HepG2 (cell line): ENCODE results near the gene RAB34. TPM values are rescaled to one million over a fixed set of nuclear protein-coding genes. Genes with fewer than 3 reads are reported as not detected.

ENCODE experiments used
- ATM ChIP-seq: fragments of 450-650 bp; IDR thresholded peaks from 2 replicates; pipeline ENCODE4 v1.7.1; 2017; ENCODE audit warnings: mild to moderate bottlenecking, borderline replicate concordance
- CEBPB ChIP-seq: IDR thresholded peaks from 2 replicates; pipeline ENCODE4 v1.6.1; 2011; ENCODE audit warnings: low read depth, low read length, improper control_type of control experiment, borderline replicate concordance
- GTF3A ChIP-seq: sonication (generic); formaldehyde crosslinking; conservative IDR thresholded peaks from 2 replicates; pipeline ENCODE4 v1.4.0; 2020; ENCODE audit warnings: mild to moderate bottlenecking, missing genetic modification reagents
- HOXD1 ChIP-seq: sonication (generic); formaldehyde crosslinking; IDR thresholded peaks from 2 replicates; pipeline ENCODE4 v1.5.0; 2020; ENCODE audit warnings: missing genetic modification reagents
- KLF12 ChIP-seq: sonication (generic); formaldehyde crosslinking; IDR thresholded peaks from 2 replicates; pipeline ENCODE4 v1.4.0; 2020; ENCODE audit warnings: missing genetic modification reagents, borderline replicate concordance
- NFATC3 ChIP-seq: sonication (generic); formaldehyde crosslinking; IDR thresholded peaks from 2 replicates; pipeline ENCODE4 v1.5.1; 2020; ENCODE audit warnings: mild to moderate bottlenecking, missing genetic modification reagents
- SALL1 ChIP-seq: sonication (generic); formaldehyde crosslinking; IDR thresholded peaks from 2 replicates; pipeline ENCODE4 v1.8.0; 2022; ENCODE audit warnings: mild to moderate bottlenecking, missing genetic modification reagents
- SRSF9 ChIP-seq: fragments of 200-400 bp; formaldehyde crosslinking; IDR thresholded peaks from 2 replicates; pipeline ENCODE4 v1.6.1; 2018; ENCODE audit warnings: borderline replicate concordance, mild to moderate bottlenecking, low read depth, low read length; ENCODE audit not compliant: insufficient read depth, poor library complexity, severe bottlenecking
- TMF1 ChIP-seq: sonication (generic); formaldehyde crosslinking; IDR thresholded peaks from 2 replicates; pipeline ENCODE4 v1.8.1; 2022; ENCODE audit warnings: low read depth, missing genetic modification reagents
- ZNF24 ChIP-seq: fragments of 450-650 bp; IDR thresholded peaks from 2 replicates; pipeline ENCODE4 v1.6.1; 2017; ENCODE audit warnings: antibody characterized with exemption, mild to moderate bottlenecking
- ZNF263 ChIP-seq: sonication (generic); formaldehyde crosslinking; IDR thresholded peaks from 2 replicates; pipeline ENCODE4 v1.4.0; 2020; ENCODE audit warnings: missing genetic modification reagents
- ZNF3 ChIP-seq: IDR thresholded peaks from 2 replicates; pipeline ENCODE4 v1.7.0; 2017; ENCODE audit warnings: inconsistent platforms
- ZNF367 ChIP-seq: sonication (generic); formaldehyde crosslinking; IDR thresholded peaks from 2 replicates; pipeline ENCODE4 v1.4.0; 2020; ENCODE audit warnings: missing genetic modification reagents, borderline replicate concordance
- ZNF530 ChIP-seq: sonication (generic); formaldehyde crosslinking; IDR thresholded peaks from 2 replicates; pipeline ENCODE4 v1.5.0; 2020; ENCODE audit warnings: low read depth, mild to moderate bottlenecking, missing genetic modification reagents
- ZNF709 ChIP-seq: sonication (generic); formaldehyde crosslinking; IDR thresholded peaks from 2 replicates; pipeline ENCODE4 v1.5.0; 2020; ENCODE audit warnings: mild to moderate bottlenecking, missing genetic modification reagents
- ZNF746 ChIP-seq: sonication (generic); formaldehyde crosslinking; IDR thresholded peaks from 2 replicates; pipeline ENCODE4 v1.8.0; 2022; ENCODE audit warnings: mild to moderate bottlenecking, missing genetic modification reagents
- ZNF782 ChIP-seq: sonication (generic); formaldehyde crosslinking; IDR thresholded peaks from 2 replicates; pipeline ENCODE4 v1.4.0; 2020; ENCODE audit warnings: missing genetic modification reagents, mild to moderate bottlenecking, borderline replicate concordance
- polyA plus RNA-seq, 8 experiments: library from polyadenylated mRNA; depleted of rRNA in 3 of 8; stranded (reverse) in 7 of 8; unstranded in 1 of 8; fragments of >200 nt; fragmentation: Illumina TruSeq in 4 of 8; extraction: Trizol in 4 of 8; gene quantifications; 2 replicates each; pipeline versions ENCODE4 v1.2.1 to v1.2.3, GENCODE V29; 2011 to 2016; ENCODE audit warnings: low read depth in 4 of 8, missing spikeins in 1 of 8, mixed read lengths in 1 of 8; ENCODE audit not compliant: insufficient read depth in 1 of 8
- total RNA-seq, 5 experiments: library from RNA; depleted of rRNA; stranded (reverse); fragments of >200 nt; fragmentation: Illumina TruSeq; extraction: Trizol; gene quantifications; 2 replicates each; pipeline ENCODE4 v1.2.3, GENCODE V29; 2016; ENCODE audit warnings: low read depth in 1 of 5
- TF ChIP-seq, protein P1 (sequence below): sonication (generic); formaldehyde crosslinking; IDR thresholded peaks from 2 replicates; pipeline ENCODE4 v1.4.0; 2020; ENCODE audit warnings: mild to moderate bottlenecking, missing genetic modification reagents
- TF ChIP-seq, protein P2 (sequence below): sonication (generic); formaldehyde crosslinking; IDR thresholded peaks from 2 replicates; pipeline ENCODE4 v1.8.1; 2023; ENCODE audit warnings: missing genetic modification reagents, inconsistent platforms, borderline replicate concordance

The RAB34 gene
- total and polyA plus RNA-seq, 2 of the 13 experiments (the other 11 are each of a cell fraction or from before 2014, with no cell fraction given), result 0.49 TPM; not detected in 1

DNA sequence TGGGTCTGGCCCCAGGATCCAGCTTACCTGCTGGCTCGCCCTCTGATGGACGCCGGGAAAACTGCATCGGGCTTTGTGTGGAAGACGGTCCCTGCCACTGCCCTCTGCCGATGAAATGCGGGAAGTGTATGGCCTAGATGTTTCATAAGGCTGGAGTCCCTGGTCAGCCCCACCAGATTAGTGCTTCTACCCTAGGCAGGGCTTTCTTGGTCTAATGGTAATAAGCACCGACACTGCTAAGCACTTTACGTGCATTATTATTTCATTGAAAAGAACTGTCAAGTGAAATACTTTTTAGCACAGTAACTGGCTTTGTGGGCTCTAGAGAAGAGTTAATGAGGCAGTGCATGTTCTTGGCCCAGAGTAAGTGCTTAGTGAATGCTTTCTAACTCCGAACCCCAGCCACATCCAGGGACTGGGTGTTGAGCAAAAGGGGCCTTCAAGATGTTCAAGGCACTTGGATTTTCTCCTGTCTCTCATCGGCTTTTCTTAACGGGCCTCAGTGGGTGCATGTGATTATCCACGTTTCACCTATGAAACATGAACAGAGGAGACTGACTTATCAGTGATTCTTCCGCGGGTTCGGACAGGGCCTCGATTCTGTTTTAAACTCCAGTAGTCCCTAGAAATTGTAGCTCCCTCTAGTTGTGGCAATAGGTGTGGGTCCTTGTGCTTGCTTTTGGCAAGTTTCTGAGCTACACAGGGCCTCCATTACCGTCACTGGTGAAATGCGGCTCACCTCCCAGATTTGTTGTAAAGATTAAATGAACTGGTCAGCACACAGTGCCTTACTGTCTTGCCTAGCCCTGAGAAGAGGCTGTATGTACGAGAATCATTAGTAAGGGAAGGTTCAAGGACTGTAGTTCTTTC is 32.7 kb upstream of the RAB34 start (continued):
- TF ChIP-seq, protein P1, sequence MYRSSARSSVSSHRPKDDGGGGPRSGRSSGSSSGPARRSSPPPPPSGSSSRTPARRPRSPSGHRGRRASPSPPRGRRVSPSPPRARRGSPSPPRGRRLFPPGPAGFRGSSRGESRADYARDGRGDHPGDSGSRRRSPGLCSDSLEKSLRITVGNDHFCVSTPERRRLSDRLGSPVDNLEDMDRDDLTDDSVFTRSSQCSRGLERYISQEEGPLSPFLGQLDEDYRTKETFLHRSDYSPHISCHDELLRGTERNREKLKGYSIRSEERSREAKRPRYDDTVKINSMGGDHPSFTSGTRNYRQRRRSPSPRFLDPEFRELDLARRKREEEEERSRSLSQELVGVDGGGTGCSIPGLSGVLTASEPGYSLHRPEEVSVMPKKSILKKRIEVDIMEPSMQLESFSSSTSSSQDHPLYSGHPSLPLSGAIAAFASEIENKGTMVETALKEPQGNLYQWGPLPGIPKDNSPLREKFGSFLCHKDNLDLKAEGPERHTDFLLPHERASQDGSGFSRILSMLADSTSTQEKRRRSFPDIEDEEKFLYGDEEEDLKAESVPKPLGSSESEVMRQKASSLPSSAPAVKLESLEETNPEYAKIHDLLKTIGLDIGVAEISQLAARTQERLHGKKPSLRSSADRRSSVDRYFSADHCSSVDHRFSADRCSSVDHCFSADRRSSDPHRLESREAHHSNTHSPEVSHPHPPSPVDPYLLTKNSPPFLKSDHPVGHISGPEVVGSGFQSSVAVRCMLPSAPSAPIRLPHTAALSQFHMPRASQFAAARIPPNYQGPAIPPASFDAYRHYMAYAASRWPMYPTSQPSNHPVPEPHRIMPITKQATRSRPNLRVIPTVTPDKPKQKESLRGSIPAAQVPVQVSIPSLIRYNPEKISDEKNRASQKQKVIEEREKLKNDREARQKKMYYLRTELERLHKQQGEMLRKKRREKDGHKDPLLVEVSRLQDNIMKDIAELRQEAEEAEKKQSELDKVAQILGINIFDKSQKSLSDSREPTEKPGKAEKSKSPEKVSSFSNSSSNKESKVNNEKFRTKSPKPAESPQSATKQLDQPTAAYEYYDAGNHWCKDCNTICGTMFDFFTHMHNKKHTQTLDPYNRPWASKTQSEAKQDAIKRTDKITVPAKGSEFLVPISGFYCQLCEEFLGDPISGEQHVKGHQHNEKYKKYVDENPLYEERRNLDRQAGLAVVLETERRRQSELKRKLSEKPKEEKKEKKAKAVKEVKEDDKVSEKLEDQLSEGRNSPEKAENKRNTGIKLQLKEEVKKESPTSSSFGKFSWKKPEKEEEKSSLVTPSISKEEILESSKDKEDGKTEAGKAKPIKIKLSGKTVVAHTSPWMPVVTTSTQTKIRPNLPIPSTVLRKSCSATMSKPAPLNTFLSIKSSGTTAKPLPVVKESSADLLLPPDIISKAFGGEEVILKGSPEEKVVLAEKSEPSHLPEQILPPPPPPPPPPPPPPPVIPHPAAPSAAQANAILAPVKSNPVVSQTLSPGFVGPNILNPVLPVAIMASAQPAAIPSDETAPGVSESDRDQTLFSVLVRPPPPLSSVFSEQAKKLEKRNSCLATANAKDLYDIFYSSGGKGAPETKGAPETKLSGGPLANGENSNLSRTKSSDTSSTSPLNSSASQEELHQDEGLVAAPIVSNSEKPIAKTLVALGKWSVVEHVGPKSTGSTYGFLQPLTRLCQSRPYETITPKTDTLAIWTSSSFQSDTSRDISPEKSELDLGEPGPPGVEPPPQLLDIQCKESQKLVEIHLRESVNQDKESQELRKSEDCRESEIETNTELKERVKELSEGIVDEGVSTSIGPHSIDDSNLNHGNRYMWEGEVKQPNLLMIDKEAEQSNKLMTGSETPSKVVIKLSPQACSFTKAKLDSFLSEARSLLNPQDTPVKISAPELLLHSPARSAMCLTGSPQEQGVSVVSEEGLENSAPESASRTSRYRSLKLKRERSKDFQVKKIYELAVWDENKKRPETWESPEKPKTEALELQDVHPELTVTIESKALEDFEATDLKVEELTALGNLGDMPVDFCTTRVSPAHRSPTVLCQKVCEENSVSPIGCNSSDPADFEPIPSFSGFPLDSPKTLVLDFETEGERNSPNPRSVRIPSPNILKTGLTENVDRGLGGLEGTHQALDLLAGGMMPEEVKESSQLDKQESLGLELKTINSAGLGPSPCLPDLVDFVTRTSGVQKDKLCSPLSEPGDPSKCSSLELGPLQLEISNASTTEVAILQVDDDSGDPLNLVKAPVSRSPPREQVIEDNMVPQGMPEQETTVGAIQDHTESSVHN (CRISPR knock-in tag), result no peak
- TF ChIP-seq KLF12 (CRISPR knock-in tag), result no peak
- no peak for TF ChIP-seq ZNF709
- no peak; the same call in 1 of the 2 replicates for TF ChIP-seq ZNF782 (CRISPR knock-in tag)
- TF ChIP-seq ATM, result no peak
- no peak for TF ChIP-seq ZNF24
- no peak for TF ChIP-seq NFATC3
- TF ChIP-seq GTF3A (CRISPR knock-in tag), result no peak
- no peak for TF ChIP-seq ZNF530 (CRISPR knock-in tag)
- TF ChIP-seq HOXD1 (CRISPR knock-in tag), result no peak
- TF ChIP-seq SALL1, result peak; percentile 75
- TF ChIP-seq ZNF263 (CRISPR knock-in tag), result peak; percentile 32; the same call in 1 of the 2 replicates
- TF ChIP-seq SRSF9, result no peak
- TF ChIP-seq ZNF746 (CRISPR knock-in tag), result no peak
- TF ChIP-seq, protein P2, sequence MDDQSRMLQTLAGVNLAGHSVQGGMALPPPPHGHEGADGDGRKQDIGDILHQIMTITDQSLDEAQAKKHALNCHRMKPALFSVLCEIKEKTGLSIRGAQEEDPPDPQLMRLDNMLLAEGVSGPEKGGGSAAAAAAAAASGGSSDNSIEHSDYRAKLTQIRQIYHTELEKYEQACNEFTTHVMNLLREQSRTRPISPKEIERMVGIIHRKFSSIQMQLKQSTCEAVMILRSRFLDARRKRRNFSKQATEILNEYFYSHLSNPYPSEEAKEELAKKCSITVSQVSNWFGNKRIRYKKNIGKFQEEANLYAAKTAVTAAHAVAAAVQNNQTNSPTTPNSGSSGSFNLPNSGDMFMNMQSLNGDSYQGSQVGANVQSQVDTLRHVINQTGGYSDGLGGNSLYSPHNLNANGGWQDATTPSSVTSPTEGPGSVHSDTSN, result no peak
- no peak for TF ChIP-seq CEBPB
- no peak for TF ChIP-seq ZNF367 (CRISPR knock-in tag)
- TF ChIP-seq ZNF3 (CRISPR knock-in tag), result no peak
- peak; percentile 37; the same call in 1 of the 2 replicates for TF ChIP-seq TMF1 (CRISPR knock-in tag)
